ENCODE data around the gene CALY. TPM values are rescaled to one million over a fixed set of nuclear protein-coding genes. Genes with fewer than 3 reads are reported as not detected.

CALY gene
- total RNA-seq, 1 experiment from 2014 or later, result 0.47 TPM

DNA sequence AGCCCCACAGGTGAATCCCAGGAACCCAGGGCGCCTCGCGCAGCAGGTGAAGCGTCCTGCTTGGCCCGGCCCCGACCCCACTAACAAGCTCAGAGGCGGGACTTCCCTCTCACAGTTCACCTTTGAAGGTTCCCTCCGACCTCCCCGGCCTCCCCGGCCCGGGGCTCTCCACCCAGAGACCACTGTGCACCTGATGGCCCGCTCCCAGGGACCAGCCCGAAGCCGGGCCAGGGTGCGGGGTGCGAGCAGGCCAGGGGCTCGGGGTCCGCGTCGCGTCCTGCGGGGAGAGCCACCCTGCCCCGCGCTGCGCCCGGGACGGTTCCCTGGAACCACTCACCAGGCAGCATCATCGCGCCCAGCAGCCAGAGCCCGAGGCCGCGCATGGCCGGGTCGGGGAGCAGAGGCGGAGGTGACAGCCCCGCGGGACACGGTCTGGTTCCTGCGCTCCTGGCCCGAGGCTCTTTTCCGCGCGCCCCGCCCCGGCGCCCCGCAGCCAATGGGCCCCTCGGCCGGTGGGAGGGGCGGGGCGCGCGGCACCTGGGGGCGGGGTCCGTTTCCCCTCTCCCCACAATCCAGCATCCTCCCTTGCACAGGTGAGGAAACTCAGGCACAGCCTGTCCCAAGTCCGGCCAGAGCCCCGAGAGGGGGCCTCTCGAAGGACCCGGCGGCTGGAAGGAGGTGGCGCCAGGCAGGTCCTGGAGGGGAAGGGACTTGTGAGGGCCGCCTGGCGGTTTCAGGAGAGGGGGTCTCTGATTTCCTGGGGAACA is 60.1 kb downstream of the CALY start, which contains the start of gene ADAM8:
TSS of gene ADAM8 (minus strand) at position 434 of the 767 bp plus-strand sequence. CDS start at position 383, 51 bp downstream.
- CTCF ChIA-PET, result no interaction called here
- no peak for TF ChIP-seq ZFX (IDR thresholded peaks at IDR 0.05)
- no peak for TF ChIP-seq CEBPB (IDR thresholded peaks at IDR 0.05; ENCODE audit: low read depth)
- no peak for TF ChIP-seq EZH2phosphoT487 (IDR thresholded peaks at IDR 0.05; ENCODE audit: borderline replicate concordance)
- TF ChIP-seq, protein P1, sequence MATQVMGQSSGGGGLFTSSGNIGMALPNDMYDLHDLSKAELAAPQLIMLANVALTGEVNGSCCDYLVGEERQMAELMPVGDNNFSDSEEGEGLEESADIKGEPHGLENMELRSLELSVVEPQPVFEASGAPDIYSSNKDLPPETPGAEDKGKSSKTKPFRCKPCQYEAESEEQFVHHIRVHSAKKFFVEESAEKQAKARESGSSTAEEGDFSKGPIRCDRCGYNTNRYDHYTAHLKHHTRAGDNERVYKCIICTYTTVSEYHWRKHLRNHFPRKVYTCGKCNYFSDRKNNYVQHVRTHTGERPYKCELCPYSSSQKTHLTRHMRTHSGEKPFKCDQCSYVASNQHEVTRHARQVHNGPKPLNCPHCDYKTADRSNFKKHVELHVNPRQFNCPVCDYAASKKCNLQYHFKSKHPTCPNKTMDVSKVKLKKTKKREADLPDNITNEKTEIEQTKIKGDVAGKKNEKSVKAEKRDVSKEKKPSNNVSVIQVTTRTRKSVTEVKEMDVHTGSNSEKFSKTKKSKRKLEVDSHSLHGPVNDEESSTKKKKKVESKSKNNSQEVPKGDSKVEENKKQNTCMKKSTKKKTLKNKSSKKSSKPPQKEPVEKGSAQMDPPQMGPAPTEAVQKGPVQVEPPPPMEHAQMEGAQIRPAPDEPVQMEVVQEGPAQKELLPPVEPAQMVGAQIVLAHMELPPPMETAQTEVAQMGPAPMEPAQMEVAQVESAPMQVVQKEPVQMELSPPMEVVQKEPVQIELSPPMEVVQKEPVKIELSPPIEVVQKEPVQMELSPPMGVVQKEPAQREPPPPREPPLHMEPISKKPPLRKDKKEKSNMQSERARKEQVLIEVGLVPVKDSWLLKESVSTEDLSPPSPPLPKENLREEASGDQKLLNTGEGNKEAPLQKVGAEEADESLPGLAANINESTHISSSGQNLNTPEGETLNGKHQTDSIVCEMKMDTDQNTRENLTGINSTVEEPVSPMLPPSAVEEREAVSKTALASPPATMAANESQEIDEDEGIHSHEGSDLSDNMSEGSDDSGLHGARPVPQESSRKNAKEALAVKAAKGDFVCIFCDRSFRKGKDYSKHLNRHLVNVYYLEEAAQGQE (IDR thresholded peaks at IDR 0.05; ENCODE audit: low read depth), result no peak
- TF ChIP-seq SIN3A (IDR thresholded peaks at IDR 0.05; ENCODE audit: low read depth), result no peak
- no peak for TF ChIP-seq EGR1 (IDR thresholded peaks at IDR 0.05; ENCODE audit: low read depth)
- TF ChIP-seq JUND (IDR thresholded peaks at IDR 0.05), result no peak
- no peak for TF ChIP-seq YY1 (IDR thresholded peaks at IDR 0.05; ENCODE audit: extremely low read depth, insufficient replicate concordance, low read depth, low read length)
- no peak for TF ChIP-seq POLR2AphosphoS5 (IDR thresholded peaks at IDR 0.05; ENCODE audit: low read depth, low read length)
- TF ChIP-seq, protein P2, sequence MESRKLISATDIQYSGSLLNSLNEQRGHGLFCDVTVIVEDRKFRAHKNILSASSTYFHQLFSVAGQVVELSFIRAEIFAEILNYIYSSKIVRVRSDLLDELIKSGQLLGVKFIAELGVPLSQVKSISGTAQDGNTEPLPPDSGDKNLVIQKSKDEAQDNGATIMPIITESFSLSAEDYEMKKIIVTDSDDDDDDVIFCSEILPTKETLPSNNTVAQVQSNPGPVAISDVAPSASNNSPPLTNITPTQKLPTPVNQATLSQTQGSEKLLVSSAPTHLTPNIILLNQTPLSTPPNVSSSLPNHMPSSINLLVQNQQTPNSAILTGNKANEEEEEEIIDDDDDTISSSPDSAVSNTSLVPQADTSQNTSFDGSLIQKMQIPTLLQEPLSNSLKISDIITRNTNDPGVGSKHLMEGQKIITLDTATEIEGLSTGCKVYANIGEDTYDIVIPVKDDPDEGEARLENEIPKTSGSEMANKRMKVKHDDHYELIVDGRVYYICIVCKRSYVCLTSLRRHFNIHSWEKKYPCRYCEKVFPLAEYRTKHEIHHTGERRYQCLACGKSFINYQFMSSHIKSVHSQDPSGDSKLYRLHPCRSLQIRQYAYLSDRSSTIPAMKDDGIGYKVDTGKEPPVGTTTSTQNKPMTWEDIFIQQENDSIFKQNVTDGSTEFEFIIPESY (IDR thresholded peaks at IDR 0.05; ENCODE audit: extremely low read depth, insufficient replicate concordance, low read length), result no peak
- TF ChIP-seq ZNF274 (IDR thresholded peaks at IDR 0.05; ENCODE audit: low read depth, low read length), result no peak
- TF ChIP-seq SRF (IDR thresholded peaks at IDR 0.05; ENCODE audit: low read depth), result no peak
- no peaks in the 10 kb centered on the region for H3K79me2 ChIP-seq (ENCODE audit: insufficient read depth, low read length)
- H3K9ac ChIP-seq (ENCODE audit: low read length), result no peak within 1 kb of the TSS
- RAD21 ChIA-PET (ENCODE audit: low non-redundant PET in 1 of 2, low total read pairs in 2 of 2, uncharacterized antibody in 2 of 2, unreplicated experiment in 2 of 2), result no interaction called here
- H3K9me3 ChIP-seq (ENCODE audit: control insufficient read depth in 1 of 2, insufficient read depth in 1 of 2, low read depth in 1 of 2, low read length in 2 of 2), result no peaks in the 10 kb centered on the region
- intact Hi-C loops (cut with micrococcal nuclease), result no loop called here
- H3K4me2 ChIP-seq (ENCODE audit: low read length), result no peak within 1 kb of the TSS
- POLR2A ChIA-PET, result no interaction called here
- H3K27me3 ChIP-seq (ENCODE audit: insufficient read depth, low read length), result no peaks in the 10 kb centered on the region
- H3K4me1 ChIP-seq (ENCODE audit: control insufficient read depth in 1 of 2, insufficient read depth in 2 of 2, low read length in 2 of 2), result no peaks in the 10 kb centered on the region
- H3K36me3 ChIP-seq (ENCODE audit: control insufficient read depth in 1 of 2, insufficient read depth in 2 of 2, low read length in 2 of 2), result no peaks in the 10 kb centered on the region
- ATAC-seq (no peak), DNase-seq (ENCODE audit: low read depth, low spot score) (no peak)
- no peaks in the 10 kb centered on the region for H3K9me2 ChIP-seq (ENCODE audit: insufficient read depth)
- BruUV-seq (replicated peaks), result no TSS peak
- H3K4me3 ChIP-seq (replicated peaks in 1 of 2; ENCODE audit: low read depth in 1 of 2, low read length in 2 of 2), result no peak within 1 kb of the TSS
- no peak within 1 kb of the TSS for H2AFZ ChIP-seq (ENCODE audit: low read depth, low read length, poor library complexity, severe bottlenecking)
- H3K27ac ChIP-seq (ENCODE audit: low read depth, low read length), result no peak within 1 kb of the TSS
- H4K20me1 ChIP-seq (ENCODE audit: insufficient read depth), result no peaks in the 10 kb centered on the region

All from HCT116 (cell line).